ENCODE data around the gene STK32B.

DNA sequence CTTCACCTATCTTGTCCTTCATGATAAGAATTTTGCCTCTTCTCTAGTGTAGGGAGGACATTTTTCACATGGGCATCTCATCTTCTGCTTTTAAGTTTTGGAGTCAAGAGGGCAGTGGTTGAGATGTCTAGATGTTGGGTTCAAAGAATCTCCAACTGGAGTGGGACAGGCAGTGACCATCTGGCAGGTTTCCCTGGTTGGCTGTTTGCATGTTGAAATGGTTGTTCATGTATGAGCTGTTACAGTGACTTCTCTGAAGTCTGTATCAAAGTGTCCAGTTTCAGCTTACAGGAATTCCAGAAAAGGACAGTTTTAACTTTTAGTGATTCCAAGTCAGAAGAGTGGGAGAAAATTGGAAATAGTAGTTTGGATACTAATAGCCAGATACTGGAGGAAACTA, 464.4 kb downstream of the STK32B start:
- TF ChIP-seq, protein P1, sequence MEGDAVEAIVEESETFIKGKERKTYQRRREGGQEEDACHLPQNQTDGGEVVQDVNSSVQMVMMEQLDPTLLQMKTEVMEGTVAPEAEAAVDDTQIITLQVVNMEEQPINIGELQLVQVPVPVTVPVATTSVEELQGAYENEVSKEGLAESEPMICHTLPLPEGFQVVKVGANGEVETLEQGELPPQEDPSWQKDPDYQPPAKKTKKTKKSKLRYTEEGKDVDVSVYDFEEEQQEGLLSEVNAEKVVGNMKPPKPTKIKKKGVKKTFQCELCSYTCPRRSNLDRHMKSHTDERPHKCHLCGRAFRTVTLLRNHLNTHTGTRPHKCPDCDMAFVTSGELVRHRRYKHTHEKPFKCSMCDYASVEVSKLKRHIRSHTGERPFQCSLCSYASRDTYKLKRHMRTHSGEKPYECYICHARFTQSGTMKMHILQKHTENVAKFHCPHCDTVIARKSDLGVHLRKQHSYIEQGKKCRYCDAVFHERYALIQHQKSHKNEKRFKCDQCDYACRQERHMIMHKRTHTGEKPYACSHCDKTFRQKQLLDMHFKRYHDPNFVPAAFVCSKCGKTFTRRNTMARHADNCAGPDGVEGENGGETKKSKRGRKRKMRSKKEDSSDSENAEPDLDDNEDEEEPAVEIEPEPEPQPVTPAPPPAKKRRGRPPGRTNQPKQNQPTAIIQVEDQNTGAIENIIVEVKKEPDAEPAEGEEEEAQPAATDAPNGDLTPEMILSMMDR (IDR thresholded peaks at IDR 0.05) = no peak
- no peak for TF ChIP-seq FOSL2 (IDR thresholded peaks at IDR 0.05)
- TF ChIP-seq FOSL2 (CRISPR knock-in tag; IDR thresholded peaks at IDR 0.05) = no peak
- no peak for TF ChIP-seq EP300 (IDR thresholded peaks at IDR 0.05)

Measured in A549 (cell line).